GM12892 (cell line): ENCODE results near the gene PDRG1.

Experiments
- DNase-seq: peaks from one replicate; pipeline ENCODE4 v3.0.0; 2011; ENCODE audit not compliant: insufficient read length
- FAIRE-seq: peaks from 2 replicates; lab custom pipeline; 2011; peaks lifted over from hg19 to GRCh38; lab: Jason Lieb, UNC
- POLR2A ChIP-seq: IDR thresholded peaks from 2 replicates; pipeline ENCODE4 v1.6.1; 2011; ENCODE audit warnings: low read depth, low read length, control low read depth
- POLR2AphosphoS5 ChIP-seq: IDR thresholded peaks from 2 replicates; pipeline ENCODE4 v1.6.1; 2011; ENCODE audit warnings: low read depth, low read length, control low read depth
- TAF1 ChIP-seq: IDR thresholded peaks from 2 replicates; pipeline ENCODE4 v1.6.1; 2011; ENCODE audit warnings: low read depth, mild to moderate bottlenecking, control low read depth, low read length, borderline replicate concordance

Gene PDRG1

GRCh38 chr20:31962761-31963160 lies 10.9 kb upstream of the PDRG1 start:
- no peak for FAIRE-seq
- no peak for DNase-seq
- TF ChIP-seq POLR2AphosphoS5: no peak
- no peak for TF ChIP-seq POLR2A

DNA sequence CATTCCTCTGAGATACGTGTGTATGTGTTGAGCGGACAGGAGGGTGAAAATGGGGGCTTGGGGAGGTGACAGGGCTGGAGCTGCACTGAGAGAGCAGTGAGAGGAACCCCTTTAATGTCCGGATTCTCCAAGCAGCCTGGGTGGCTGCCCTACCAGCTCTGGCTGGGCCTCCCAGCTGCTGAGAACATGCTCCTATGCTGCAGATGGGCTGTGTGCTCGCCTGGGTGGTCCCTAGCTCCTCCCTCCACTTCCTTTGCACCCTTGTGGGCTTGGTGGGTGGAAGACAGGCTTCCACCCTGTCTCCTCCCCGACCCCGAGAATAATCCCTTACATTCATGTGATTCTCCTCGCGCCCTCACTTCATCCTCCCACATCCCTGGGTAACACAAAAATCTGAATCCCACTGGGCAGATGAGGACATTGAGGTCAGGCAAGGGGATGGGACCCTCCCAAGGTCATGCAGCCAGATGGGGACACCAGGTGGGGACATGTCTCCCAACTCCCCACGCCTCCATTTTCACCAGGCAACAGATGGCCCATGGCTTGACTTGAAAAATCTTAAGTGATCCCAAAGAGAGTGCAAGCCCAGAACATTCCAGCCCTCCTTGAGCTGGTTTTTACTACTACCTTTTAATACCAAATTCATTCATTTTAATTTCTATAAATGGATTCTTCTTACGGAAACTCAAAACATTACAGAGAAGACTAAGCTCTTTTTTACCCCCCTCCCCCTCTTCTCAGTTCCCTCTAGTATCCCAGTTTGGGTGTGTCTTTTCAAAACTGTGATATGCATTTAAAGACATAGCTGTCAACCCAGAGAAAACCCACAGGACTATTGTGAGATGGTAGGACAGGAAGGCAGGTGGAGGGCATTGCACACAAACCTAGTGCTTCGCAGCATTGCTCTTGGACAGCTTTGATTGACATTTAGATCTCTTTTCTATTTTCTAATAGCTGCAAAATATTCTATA lies 5.0 kb upstream of the PDRG1 start:
- no peak for TF ChIP-seq TAF1
- no peak for TF ChIP-seq POLR2AphosphoS5
- no peak for FAIRE-seq
- DNase-seq: no peak

- FAIRE-seq (no peak), DNase-seq (no peak)
- TF ChIP-seq TAF1 (no peak), POLR2AphosphoS5 (no peak), POLR2A (no peak)
Measured at GRCh38 chr20:31954500-31954899, 2.7 kb upstream of the PDRG1 start.

GRCh38 chr20:31953556-31954148 lies 1.8 kb upstream of the PDRG1 start:
- FAIRE-seq: no peak
- DNase-seq: no peak
- TF ChIP-seq POLR2A: no peak
- TF ChIP-seq POLR2AphosphoS5: no peak

GRCh38 chr20:31951203-31951529 lies 680 bp downstream of the PDRG1 start:
- FAIRE-seq (no peak), DNase-seq (no peak)
- no peak for TF ChIP-seq POLR2A
- no peak for TF ChIP-seq POLR2AphosphoS5
- TF ChIP-seq TAF1: no peak

DNA sequence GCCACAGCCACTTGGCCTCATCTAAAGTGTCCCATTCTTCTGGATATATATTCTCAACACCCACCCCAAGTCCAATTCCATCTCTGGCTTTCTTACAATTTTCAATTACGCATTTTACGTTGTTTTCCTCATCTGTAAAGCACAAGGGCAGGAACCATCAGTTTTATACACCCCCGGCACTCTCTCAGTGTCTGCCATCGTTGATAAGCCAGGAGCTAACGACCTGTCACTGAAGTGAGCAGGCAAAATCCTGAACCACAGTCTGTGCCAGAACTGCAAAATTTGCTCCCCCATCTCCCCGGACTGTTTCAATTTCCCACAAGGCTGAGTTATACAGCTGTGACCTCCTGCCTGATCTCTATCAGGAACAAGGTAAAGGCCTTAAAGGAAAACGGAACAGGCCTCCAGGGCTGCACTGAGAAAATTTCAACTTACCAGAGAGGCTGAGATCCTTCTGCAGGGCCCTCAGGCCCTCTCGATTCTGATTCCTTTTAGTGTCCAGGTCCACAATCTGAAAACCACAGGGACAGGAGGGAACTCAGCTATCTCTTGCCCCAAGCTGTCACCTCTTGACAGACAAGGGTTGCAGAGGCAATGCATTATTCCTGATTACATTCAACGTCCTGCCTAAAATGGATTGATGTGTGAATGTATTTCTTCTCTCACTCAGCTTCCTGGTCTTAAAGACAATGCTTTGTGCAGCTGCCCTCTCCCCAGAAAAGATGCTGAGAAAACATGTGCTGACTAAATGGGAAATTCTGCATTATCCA lies 1.8 kb downstream of the PDRG1 start:
- TF ChIP-seq POLR2A (no peak), POLR2AphosphoS5 (no peak), TAF1 (no peak)
- FAIRE-seq (no peak), DNase-seq (no peak)

GRCh38 chr20:31948008-31948407 lies 3.8 kb downstream of the PDRG1 start:
- DNase-seq: no peak
- TF ChIP-seq POLR2AphosphoS5: no peak
- no peak for FAIRE-seq

DNA sequence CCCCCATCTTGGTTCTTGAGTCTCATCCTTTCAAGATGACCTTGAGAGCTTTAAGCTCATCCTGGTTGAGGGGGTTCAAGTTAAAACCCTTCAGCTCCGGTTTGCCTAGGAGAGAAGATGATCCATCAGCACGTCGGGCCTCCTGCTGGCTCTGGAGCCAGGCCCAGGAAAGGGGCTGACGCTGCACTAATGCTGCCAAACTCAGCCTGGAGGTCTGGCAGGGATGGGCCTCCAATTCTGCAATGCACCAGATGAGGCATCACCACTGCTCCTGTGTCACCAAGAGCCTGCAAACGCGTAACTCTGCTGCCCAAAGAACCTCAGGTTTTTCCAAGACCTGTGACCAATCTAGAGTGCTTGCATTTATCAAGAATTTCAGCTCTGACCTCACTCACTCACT lies 6.1 kb downstream of the PDRG1 start:
- DNase-seq: no peak
- FAIRE-seq: no peak
- TF ChIP-seq POLR2AphosphoS5 (no peak), TAF1 (no peak), POLR2A (no peak)

GRCh38 chr20:31945319-31945718 lies 6.5 kb downstream of the PDRG1 start:
- FAIRE-seq: no peak
- DNase-seq: no peak
- TF ChIP-seq POLR2A (no peak), POLR2AphosphoS5 (no peak), TAF1 (no peak)

DNA sequence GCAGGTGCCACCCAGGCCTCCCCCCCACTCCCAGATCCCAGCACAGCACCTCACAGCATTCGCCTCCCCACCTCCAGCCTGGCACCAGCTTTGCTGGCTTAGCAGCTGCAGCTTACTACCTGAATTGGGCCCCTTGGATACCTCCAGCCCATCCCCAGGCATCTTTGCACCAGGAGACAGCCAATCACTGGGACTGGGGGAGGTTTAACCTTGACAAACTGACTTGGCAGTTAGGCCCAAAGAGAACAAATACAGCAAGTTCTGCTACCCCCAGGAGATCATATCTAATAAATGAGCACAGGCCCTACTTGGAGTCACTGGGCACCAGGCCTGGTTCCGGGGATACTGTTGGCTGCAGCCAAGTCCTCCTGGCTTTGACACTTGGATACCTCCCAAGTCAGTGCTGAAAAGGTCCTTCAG lies 8.8 kb downstream of the PDRG1 start:
- FAIRE-seq (no peak), DNase-seq (no peak)
- no peak for TF ChIP-seq POLR2AphosphoS5
- no peak for TF ChIP-seq TAF1
- TF ChIP-seq POLR2A: no peak

- FAIRE-seq (no peak), DNase-seq (no peak)
- TF ChIP-seq POLR2AphosphoS5 (no peak), TAF1 (no peak), POLR2A (no peak)
Measured at GRCh38 chr20:31939661-31940060, 12.2 kb downstream of the PDRG1 start.
